ENCODE results near the gene BANK1.

GRCh38 chr4:101960431-101960830, 169.9 kb downstream of the BANK1 start:
- TF ChIP-seq CTCF (IDR thresholded peaks at IDR 0.05) (no peak), POLR2A (IDR thresholded peaks at IDR 0.05) (no peak)
